SU-DHL-6 (cell line): Measurements from ENCODE around the gene GRXCR1.
A peak's percentile ranks its signal among the peaks of the same experiment; 100 is the strongest.

ENCODE experiments used
- H2AFZ ChIP-seq: fragments of 200-600 bp; sonication (generic); 2 replicates; pipeline ENCODE4 v1.6.1; 2014; ENCODE audit warnings: low read depth, mild to moderate bottlenecking, moderate library complexity, mixed read lengths, antibody characterized with exemption, low read length; ENCODE audit not compliant: severe bottlenecking
- H3F3A ChIP-seq: fragments of 200-600 bp; shearing (Covaris generic); 2 replicates; pipeline ENCODE4 v1.6.0; 2016; ENCODE audit warnings: antibody characterized with exemption, mild to moderate bottlenecking; ENCODE audit not compliant: insufficient read depth
- H3K27ac ChIP-seq: fragments of 200-600 bp; sonication (generic); 2 replicates; pipeline ENCODE4 v1.5.1; 2016; ENCODE audit warnings: low read depth, mild to moderate bottlenecking, low read length, moderate library complexity, mixed read lengths
- H3K27me3 ChIP-seq: fragments of 200-600 bp; sonication (generic), shearing (Covaris generic); 2 replicates; pipeline ENCODE4 v1.6.0; 2014; ENCODE audit warnings: mild to moderate bottlenecking, low read length
- H3K36me3 ChIP-seq: fragments of 200-600 bp; sonication (generic); 2 replicates; pipeline ENCODE4 v1.6.1; 2014; ENCODE audit warnings: mild to moderate bottlenecking, low read length, mixed read lengths
- H3K4me2 ChIP-seq: fragments of 300-600, 200-600 bp; shearing (Covaris generic), sonication (generic); 2 replicates; pipeline ENCODE4 v1.6.0; 2014; ENCODE audit warnings: low read length, low read depth, mild to moderate bottlenecking; ENCODE audit not compliant: poor library complexity, severe bottlenecking
- H3K4me3 ChIP-seq: fragments of 200-600 bp; sonication (generic); 2 replicates; pipeline ENCODE4 v1.5.1; 2014; ENCODE audit warnings: antibody characterized with exemption, low read length, mild to moderate bottlenecking, mixed read lengths; ENCODE audit not compliant: insufficient read depth, poor library complexity, severe bottlenecking
- H3K79me2 ChIP-seq: fragments of 200-600 bp; sonication (generic); 2 replicates; pipeline ENCODE4 v1.6.1; 2014; ENCODE audit warnings: mild to moderate bottlenecking, low read length, moderate library complexity; ENCODE audit not compliant: insufficient read depth
- H3K9ac ChIP-seq: fragments of 200-600 bp; sonication (generic); 2 replicates; pipeline ENCODE4 v1.7.0; 2014; ENCODE audit warnings: mild to moderate bottlenecking, low read length
- H3K9me2 ChIP-seq: fragments of 200-600 bp; sonication (generic); replicated peaks from 2 replicates; pipeline ENCODE4 v1.6.1; 2014; ENCODE audit warnings: low read length; ENCODE audit not compliant: insufficient read depth
- H3K9me3 ChIP-seq: fragments of 200-600 bp; sonication (generic); 2 replicates; pipeline ENCODE4 v1.6.1; 2014; ENCODE audit warnings: low read length, mixed read lengths; ENCODE audit not compliant: insufficient read depth
- H4K20me1 ChIP-seq: fragments of 200-600 bp; sonication (generic); 2 replicates; pipeline ENCODE4 v1.6.1; 2014; ENCODE audit warnings: low read depth, mild to moderate bottlenecking, antibody characterized with exemption, low read length, moderate library complexity, mixed read lengths
- EZH2phosphoT487 ChIP-seq: fragments of 200-600 bp; sonication (generic), shearing (Covaris generic); conservative IDR thresholded peaks from 2 replicates; pipeline ENCODE4 v1.6.1; 2018; ENCODE audit warnings: mild to moderate bottlenecking, antibody characterized with exemption, low read length, moderate library complexity, mixed read lengths
- TF ChIP-seq, protein P1 (sequence below): fragments of 200-600 bp; sonication (generic); IDR thresholded peaks from one replicate; pipeline ENCODE4 v1.5.1; 2017; ENCODE audit warnings: antibody characterized with exemption, mild to moderate bottlenecking, low read length, moderate library complexity; ENCODE audit not compliant: insufficient read depth, poor library complexity, severe bottlenecking

GRXCR1 gene

DNA sequence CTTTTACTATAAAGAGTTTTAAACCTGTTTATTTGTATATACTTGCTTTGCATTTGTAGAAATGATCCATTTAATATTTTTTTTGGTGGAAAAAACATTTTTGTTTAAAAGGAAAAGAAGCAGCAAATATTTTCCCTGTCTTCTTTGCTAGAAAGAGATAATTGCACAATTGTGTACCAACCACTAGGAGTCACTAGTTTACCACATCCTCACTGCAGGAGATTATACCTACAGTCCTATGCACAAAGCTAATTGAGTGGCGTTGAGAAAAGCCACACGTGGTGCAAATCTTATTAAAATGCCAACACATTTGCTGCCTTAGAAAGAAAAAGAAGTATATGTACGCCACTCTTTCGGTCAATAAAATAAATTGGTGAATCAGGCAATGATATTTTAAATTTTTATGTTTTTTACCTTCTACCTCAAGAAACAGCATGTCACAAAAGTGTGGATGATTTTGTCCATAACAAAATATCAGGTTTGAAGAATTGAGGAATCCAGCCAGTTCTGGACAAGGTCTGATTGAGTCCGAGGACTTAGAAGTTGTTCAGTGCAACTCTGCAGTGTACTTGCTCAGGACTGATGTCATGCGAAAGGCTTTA lies 102.9 kb downstream of the GRXCR1 start:
- H3K79me2 ChIP-seq, result no peaks in the 10 kb centered on the region
- no peaks in the 10 kb centered on the region for H3K36me3 ChIP-seq
- H4K20me1 ChIP-seq, result no peaks in the 10 kb centered on the region
- no peak overlapping the region for H3K4me2 ChIP-seq
- no peaks in the 10 kb centered on the region for H3K9me3 ChIP-seq
- no peaks in the 10 kb centered on the region for H3K9me2 ChIP-seq
- TF ChIP-seq, protein P1, sequence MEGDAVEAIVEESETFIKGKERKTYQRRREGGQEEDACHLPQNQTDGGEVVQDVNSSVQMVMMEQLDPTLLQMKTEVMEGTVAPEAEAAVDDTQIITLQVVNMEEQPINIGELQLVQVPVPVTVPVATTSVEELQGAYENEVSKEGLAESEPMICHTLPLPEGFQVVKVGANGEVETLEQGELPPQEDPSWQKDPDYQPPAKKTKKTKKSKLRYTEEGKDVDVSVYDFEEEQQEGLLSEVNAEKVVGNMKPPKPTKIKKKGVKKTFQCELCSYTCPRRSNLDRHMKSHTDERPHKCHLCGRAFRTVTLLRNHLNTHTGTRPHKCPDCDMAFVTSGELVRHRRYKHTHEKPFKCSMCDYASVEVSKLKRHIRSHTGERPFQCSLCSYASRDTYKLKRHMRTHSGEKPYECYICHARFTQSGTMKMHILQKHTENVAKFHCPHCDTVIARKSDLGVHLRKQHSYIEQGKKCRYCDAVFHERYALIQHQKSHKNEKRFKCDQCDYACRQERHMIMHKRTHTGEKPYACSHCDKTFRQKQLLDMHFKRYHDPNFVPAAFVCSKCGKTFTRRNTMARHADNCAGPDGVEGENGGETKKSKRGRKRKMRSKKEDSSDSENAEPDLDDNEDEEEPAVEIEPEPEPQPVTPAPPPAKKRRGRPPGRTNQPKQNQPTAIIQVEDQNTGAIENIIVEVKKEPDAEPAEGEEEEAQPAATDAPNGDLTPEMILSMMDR, result peak; percentile 69
- no peak for TF ChIP-seq EZH2phosphoT487
- no peak overlapping the region for H2AFZ ChIP-seq
- H3K9ac ChIP-seq, result no peak overlapping the region
- H3K27me3 ChIP-seq, result no peaks in the 10 kb centered on the region
- H3K27ac ChIP-seq, result no peak overlapping the region
- no peaks in the 10 kb centered on the region for H3F3A ChIP-seq
- H3K4me3 ChIP-seq, result no peak overlapping the region

DNA sequence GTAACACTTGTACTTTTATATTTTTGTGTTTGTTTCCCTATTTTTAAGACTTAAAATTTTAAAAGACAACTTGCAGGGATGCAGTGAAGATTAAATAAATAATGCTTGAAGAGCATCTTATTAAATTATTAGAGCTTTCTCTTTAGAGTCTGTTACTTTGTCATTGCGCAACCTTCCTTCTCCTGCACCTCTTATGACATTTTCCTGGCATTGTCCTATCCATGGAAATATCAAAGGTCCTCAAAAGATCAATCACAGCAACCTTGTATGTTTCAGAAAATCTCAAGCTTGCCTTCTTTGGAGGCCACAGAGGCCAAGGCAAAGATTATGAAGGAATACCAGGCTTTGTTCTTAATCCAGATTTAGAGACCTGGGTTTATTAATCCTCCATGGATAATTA lies 116.3 kb downstream of the GRXCR1 start:
- no peak overlapping the region for H3K9ac ChIP-seq
- H3K36me3 ChIP-seq, result no peaks in the 10 kb centered on the region
- 0 out of 2 replicates have a peak, but pooled peaks cover 5% of the 10 kb centered on the region for H3K9me3 ChIP-seq
- no peak overlapping the region for H3K27ac ChIP-seq
- H3K79me2 ChIP-seq, result no peaks in the 10 kb centered on the region
- TF ChIP-seq, protein P1, result no peak
- no peak for TF ChIP-seq EZH2phosphoT487
- H3F3A ChIP-seq, result no peaks in the 10 kb centered on the region
- H4K20me1 ChIP-seq, result no peaks in the 10 kb centered on the region
- H3K27me3 ChIP-seq, result no peaks in the 10 kb centered on the region
- H3K4me3 ChIP-seq, result no peak overlapping the region
- no peak overlapping the region for H2AFZ ChIP-seq
- H3K4me2 ChIP-seq, result no peak overlapping the region
- no peaks in the 10 kb centered on the region for H3K9me2 ChIP-seq

DNA sequence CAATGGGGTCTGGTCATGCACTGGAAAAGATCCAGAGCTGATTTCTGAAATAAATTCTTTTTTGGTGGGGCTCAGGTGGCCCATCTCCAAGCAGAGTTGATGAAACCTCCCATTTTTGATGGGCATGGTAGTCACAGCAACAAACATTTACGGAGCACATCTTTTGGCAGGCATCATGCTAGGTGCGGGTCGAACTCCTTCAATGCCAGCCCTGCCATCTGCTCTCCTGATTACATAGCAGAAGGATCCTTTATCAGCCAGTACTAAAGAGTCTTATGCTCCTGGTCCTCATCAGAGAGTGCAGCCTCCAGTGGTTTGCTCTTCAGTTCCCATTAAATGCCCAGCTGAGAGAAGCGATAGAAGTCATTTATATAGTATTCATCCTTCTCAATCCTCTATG lies 121.7 kb downstream of the GRXCR1 start:
- Histone ChIP-seq H3K4me2 (no peak overlapping the region), H3K9ac (no peak overlapping the region), H3K4me3 (no peak overlapping the region), H3K36me3 (no peaks in the 10 kb centered on the region), H3F3A (no peaks in the 10 kb centered on the region), H4K20me1 (no peaks in the 10 kb centered on the region), H2AFZ (no peak overlapping the region), H3K9me3 (no peaks in the 10 kb centered on the region), H3K79me2 (no peaks in the 10 kb centered on the region), H3K9me2 (no peaks in the 10 kb centered on the region), H3K27me3 (no peaks in the 10 kb centered on the region), H3K27ac (no peak overlapping the region)
- TF ChIP-seq, protein P1, result no peak
- no peak for TF ChIP-seq EZH2phosphoT487
